OCI-LY1 (cell line): ENCODE measurements around the gene PRKCZ.

Source experiments
- H2AFZ ChIP-seq: fragments of 200-600 bp; sonication (generic), shearing (Covaris generic); 2 replicates; pipeline ENCODE4 v1.6.0; 2014; ENCODE audit warnings: antibody characterized with exemption, mild to moderate bottlenecking, low read length
- H3F3A ChIP-seq: fragments of 200-600 bp; sonication (generic), shearing (Covaris generic); 2 replicates; pipeline ENCODE4 v1.6.0; 2014; ENCODE audit warnings: mild to moderate bottlenecking, antibody characterized with exemption, low read length, moderate library complexity; ENCODE audit not compliant: insufficient read depth
- H3K27ac ChIP-seq: fragments of 200-600 bp; sonication (generic); 2 replicates; pipeline ENCODE4 v1.5.1; 2014; ENCODE audit warnings: low read length, mixed run types, mild to moderate bottlenecking, low read depth; ENCODE audit not compliant: poor library complexity, severe bottlenecking
- H3K27me3 ChIP-seq: fragments of 200-600 bp; sonication (generic); 2 replicates; pipeline ENCODE4 v1.6.0; 2014; ENCODE audit warnings: antibody characterized with exemption, mild to moderate bottlenecking, low read length, moderate library complexity; ENCODE audit not compliant: insufficient read depth
- H3K36me3 ChIP-seq: fragments of 200-600 bp; sonication (generic); 2 replicates; pipeline ENCODE4 v1.6.1; 2014; ENCODE audit warnings: mild to moderate bottlenecking, antibody characterized with exemption, low read length, moderate library complexity, mixed read lengths; ENCODE audit not compliant: insufficient read depth
- H3K4me1 ChIP-seq: fragments of 200-600 bp; sonication (generic); 2 replicates; pipeline ENCODE4 v1.5.1; 2014; ENCODE audit warnings: mild to moderate bottlenecking, low read length, moderate library complexity; ENCODE audit not compliant: insufficient read depth, severe bottlenecking
- H3K4me2 ChIP-seq: fragments of 200-600 bp; sonication (generic), shearing (Covaris generic); 2 replicates; pipeline ENCODE4 v1.6.1; 2014; ENCODE audit warnings: low read length
- H3K4me3 ChIP-seq: fragments of 200-600 bp; sonication (generic); 2 replicates; pipeline ENCODE4 v1.5.1; 2014; ENCODE audit warnings: low read length, low read depth, mild to moderate bottlenecking, mixed read lengths; ENCODE audit not compliant: poor library complexity, severe bottlenecking
- H3K79me2 ChIP-seq: fragments of 200-600 bp; shearing (Covaris generic); 2 replicates; pipeline ENCODE4 v1.6.1; 2016; ENCODE audit warnings: mixed run types, low read length, mixed read lengths; ENCODE audit not compliant: insufficient read depth
- H3K9ac ChIP-seq: fragments of 200-600 bp; sonication (generic), shearing (Covaris generic); 2 replicates; pipeline ENCODE4 v1.6.1; 2014; ENCODE audit warnings: mild to moderate bottlenecking, low read length, mixed read lengths
- H3K9me2 ChIP-seq: fragments of 200-600 bp; sonication (generic), shearing (Covaris generic); 2 replicates; pipeline ENCODE4 v1.6.1; 2014; ENCODE audit warnings: low read depth, mild to moderate bottlenecking, low read length, mixed read lengths
- H3K9me3 ChIP-seq: fragments of 200-600 bp; shearing (Covaris generic); 2 replicates; pipeline ENCODE4 v1.6.1; 2014; ENCODE audit warnings: low read length, mixed read lengths
- H4K20me1 ChIP-seq: fragments of 200-600 bp; sonication (generic), shearing (Covaris generic); 2 replicates; pipeline ENCODE4 v1.6.0; 2016; ENCODE audit warnings: mild to moderate bottlenecking, low read length; ENCODE audit not compliant: insufficient read depth
- CTCF ChIP-seq: fragments of 200-600 bp; sonication (generic), shearing (Covaris generic); IDR thresholded peaks from 2 replicates; pipeline ENCODE4 v1.5.1; 2017; ENCODE audit warnings: mild to moderate bottlenecking, antibody characterized with exemption, low read length, moderate library complexity, mixed read lengths
- EZH2 ChIP-seq: fragments of 200-600 bp; sonication (generic), shearing (Covaris generic); IDR thresholded peaks from 2 replicates; pipeline ENCODE4 v1.8.0; 2017; ENCODE audit warnings: borderline replicate concordance, mixed run types, mild to moderate bottlenecking, antibody characterized with exemption, low read length, moderate library complexity, mixed read lengths

The PRKCZ gene

GRCh38 chr1:2078170-2078569 is 28.0 kb downstream of the PRKCZ start:
- H3K9me2 ChIP-seq = no peaks in the 10 kb centered on the region
- no peaks in the 10 kb centered on the region for H3K79me2 ChIP-seq
- no peak for TF ChIP-seq EZH2
- TF ChIP-seq CTCF = no peak

GRCh38 chr1:2079396-2080085 is 29.3 kb downstream of the PRKCZ start:
- Histone ChIP-seq H3K4me2 (no peak overlapping the region), H3K9me2 (no peaks in the 10 kb centered on the region), H4K20me1 (no peaks in the 10 kb centered on the region), H3K79me2 (no peaks in the 10 kb centered on the region), H3K4me1 (no peaks in the 10 kb centered on the region), H3K4me3 (no peak overlapping the region), H3K9me3 (peaks cover 12% of the 10 kb centered on the region), H3K36me3 (no peaks in the 10 kb centered on the region; the same call in 1 of the 2 replicates), H3F3A (no peaks in the 10 kb centered on the region), H3K9ac (no peak overlapping the region), H3K27me3 (no peaks in the 10 kb centered on the region), H2AFZ (no peak overlapping the region), H3K27ac (no peak overlapping the region)
- TF ChIP-seq EZH2 (no peak), CTCF (no peak)

More at GRCh38 chr1:2078170-2078569, 28.0 kb downstream of the PRKCZ start:
- H3K36me3 ChIP-seq = no peaks in the 10 kb centered on the region; the same call in 1 of the 2 replicates
- no peak overlapping the region for H3K27ac ChIP-seq
- H3K4me1 ChIP-seq = no peaks in the 10 kb centered on the region
- H3F3A ChIP-seq = no peaks in the 10 kb centered on the region
- H3K9me3 ChIP-seq = peaks cover 12% of the 10 kb centered on the region
- no peak overlapping the region for H2AFZ ChIP-seq
- no peaks in the 10 kb centered on the region for H3K27me3 ChIP-seq
- no peak overlapping the region for H3K9ac ChIP-seq
- no peak overlapping the region for H3K4me3 ChIP-seq
- H3K4me2 ChIP-seq = no peak overlapping the region
- no peaks in the 10 kb centered on the region for H4K20me1 ChIP-seq

GRCh38 chr1:2080140-2080539 is 29.9 kb downstream of the PRKCZ start:
- H4K20me1 ChIP-seq = no peaks in the 10 kb centered on the region
- H3K36me3 ChIP-seq = no peaks in the 10 kb centered on the region; the same call in 1 of the 2 replicates
- no peaks in the 10 kb centered on the region for H3K27me3 ChIP-seq
- no peaks in the 10 kb centered on the region for H3K4me1 ChIP-seq
- no peak overlapping the region for H3K4me2 ChIP-seq
- no peaks in the 10 kb centered on the region for H3K9me2 ChIP-seq
- H3K4me3 ChIP-seq = no peak overlapping the region
- H3K9me3 ChIP-seq = peaks cover 12% of the 10 kb centered on the region
- TF ChIP-seq CTCF = no peak
- no peak for TF ChIP-seq EZH2
- no peak overlapping the region for H3K9ac ChIP-seq
- no peak overlapping the region for H2AFZ ChIP-seq
- H3K27ac ChIP-seq = no peak overlapping the region
- no peaks in the 10 kb centered on the region for H3K79me2 ChIP-seq
- no peaks in the 10 kb centered on the region for H3F3A ChIP-seq
